Gastroesophageal sphincter (tissue), 4 donors: ENCODE measurements around the gene TNFRSF1A. TPM values are rescaled to one million over a fixed set of nuclear protein-coding genes. Genes with fewer than 3 reads are reported as not detected.

Experiments
- ATAC-seq: fragments of 150-250 bp; one replicate; pipeline ENCODE4 v1.9.1; 2016; ENCODE audit warnings: mild to moderate bottlenecking, moderate library complexity
- H3K27ac ChIP-seq, 4 donors: fragments of 200-600 bp; sonication (generic) in 3 of 4; 1 replicate in 3 of 4; 2 replicates in 1 of 4; pipeline ENCODE4 v1.5.1; 2016 to 2019
- H3K27me3 ChIP-seq: fragments of 200-600 bp; sonication (generic); one replicate; pipeline ENCODE4 v1.5.1; 2019
- H3K36me3 ChIP-seq, 2 donors: fragments of 200-600 bp; sonication (generic); one replicate each; pipeline ENCODE4 v1.5.1; 2019; ENCODE audit warnings: control low read depth in 1 of 2
- H3K4me1 ChIP-seq, 3 donors: fragments of 200-600 bp; sonication (generic); 1 replicate in 2 of 3; 2 replicates in 1 of 3; pipeline ENCODE4 v1.5.1; 2016 to 2019; ENCODE audit warnings: control low read depth in 2 of 3
- H3K4me3 ChIP-seq, 2 donors: fragments of 200-600 bp; sonication (generic); one replicate each; pipeline ENCODE4 v1.5.1; 2019; ENCODE audit warnings: mild to moderate bottlenecking in 1 of 2, moderate library complexity in 1 of 2
- H3K9me3 ChIP-seq, 3 donors: fragments of 200-600 bp; sonication (generic); one replicate each; pipeline ENCODE4 v1.5.1; 2017 to 2019; ENCODE audit warnings: control low read depth in 2 of 3
- EP300 ChIP-seq: sonication (generic); formaldehyde crosslinking; IDR thresholded peaks from one replicate; pipeline ENCODE4 v1.6.1; 2017; ENCODE audit warnings: antibody characterized with exemption, mild to moderate bottlenecking
- POLR2A ChIP-seq, 2 donors: fragments of 450-650 bp; IDR thresholded peaks; one replicate each; pipeline ENCODE4 v1.6.1; 2017; ENCODE audit warnings: antibody characterized with exemption in 2 of 2, mild to moderate bottlenecking in 2 of 2, moderate library complexity in 1 of 2
- POLR2AphosphoS5 ChIP-seq: sonication (generic); formaldehyde crosslinking; IDR thresholded peaks from one replicate; pipeline ENCODE4 v1.6.1; 2017; ENCODE audit warnings: antibody characterized with exemption
- WGBS, 2 donors: methylation state at CpG; one replicate each; pipeline ENCODE4 v1.1.5; 2018; ENCODE audit warnings: low coverage in 1 of 2; 5-methylcytosine and 5-hydroxymethylcytosine counted together
- total RNA-seq, 4 donors: library from RNA; depleted of rRNA; stranded (reverse); fragments of >200 nt; gene quantifications; one replicate each; pipeline ENCODE4 v1.1.0, GENCODE V29; 2016
- TF ChIP-seq, protein P1 (sequence below), 4 experiments: fragments of 200-600 bp in 2 of 4; fragments of 450-650 bp in 2 of 4; sonication (generic) in 1 of 4; IDR thresholded peaks; one replicate each; pipeline ENCODE4 v1.5.1; 2017 to 2019; ENCODE audit warnings: antibody characterized with exemption in 4 of 4, mild to moderate bottlenecking in 2 of 4, moderate library complexity in 2 of 4

Gene TNFRSF1A
- total RNA-seq, 4 donors from 2014 or later, result 150 to 356 (median 227) TPM

DNA sequence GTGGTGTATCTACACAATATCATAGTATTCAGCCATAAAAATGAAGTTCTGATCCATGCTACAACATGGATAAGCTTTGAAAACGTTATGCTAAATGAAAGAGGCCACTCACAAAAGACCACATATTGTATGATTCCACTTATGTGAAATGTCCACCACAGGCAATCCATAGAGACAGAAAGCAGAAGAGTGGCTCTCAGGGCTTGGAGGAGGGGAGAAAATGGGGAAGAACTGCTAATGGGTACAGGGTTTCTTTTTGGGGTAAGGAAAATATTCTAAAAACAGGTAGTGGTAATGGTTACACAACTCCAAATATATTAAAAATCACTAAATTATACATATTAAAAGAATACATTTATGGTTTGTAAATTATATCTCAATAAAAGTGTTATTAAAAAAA is 17.0 kb upstream of the TNFRSF1A start:
- TF ChIP-seq EP300, result no peak
- ATAC-seq, result no peak
- H3K4me3 ChIP-seq, result no peak overlapping the region
- no peaks in the 10 kb centered on the region for H3K27me3 ChIP-seq
- peaks cover 0 to 21% (median 0%) of the 10 kb centered on the region in 3 donors for H3K4me1 ChIP-seq
- H3K27ac ChIP-seq, result no peak overlapping the region
- 69% methylated on average over 1 of the region's 1 CpG; no CpG with 5 or more reads in 1 of the 2 donors for WGBS, 2 donors
- H3K36me3 ChIP-seq, result no peaks in the 10 kb centered on the region
- no peaks in the 10 kb centered on the region for H3K9me3 ChIP-seq

DNA sequence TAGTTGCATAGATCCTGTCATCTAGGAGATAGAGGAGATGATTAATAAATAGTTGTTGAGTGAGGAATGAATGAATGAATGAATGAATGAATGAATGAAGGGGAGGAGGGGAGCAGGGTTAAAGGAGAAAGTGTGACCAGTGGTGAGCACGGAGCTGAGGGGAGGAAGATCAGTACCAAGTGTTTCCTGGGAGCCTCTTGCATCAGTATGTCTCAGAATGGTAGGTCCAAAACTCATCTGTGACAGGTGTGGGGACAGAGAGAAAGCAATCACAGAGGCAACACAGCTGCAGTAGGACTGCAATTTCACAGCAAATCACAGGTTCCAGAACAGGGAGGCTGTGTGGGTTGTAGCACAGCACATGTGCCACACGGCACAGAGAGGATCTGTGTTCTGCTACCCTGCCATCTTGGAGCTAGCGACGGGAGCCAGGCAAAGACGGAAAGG is 14.5 kb upstream of the TNFRSF1A start:
- Histone ChIP-seq H3K4me1 (peaks cover 0 to 13% (median 8%) of the 10 kb centered on the region in 3 donors), H3K27me3 (no peaks in the 10 kb centered on the region), H3K9me3 (no peaks in the 10 kb centered on the region), H3K27ac (no peak overlapping the region), H3K4me3 (no peak overlapping the region), H3K36me3 (no peaks in the 10 kb centered on the region)
- 74 to 85% methylated on average over 5 of the region's 5 CpGs for WGBS, 2 donors
- ATAC-seq, result no peak
- no peak for TF ChIP-seq POLR2A (IDR thresholded peaks at IDR 0.05)
- no peak for TF ChIP-seq POLR2AphosphoS5
- no peak for TF ChIP-seq EP300
- TF ChIP-seq, protein P1, sequence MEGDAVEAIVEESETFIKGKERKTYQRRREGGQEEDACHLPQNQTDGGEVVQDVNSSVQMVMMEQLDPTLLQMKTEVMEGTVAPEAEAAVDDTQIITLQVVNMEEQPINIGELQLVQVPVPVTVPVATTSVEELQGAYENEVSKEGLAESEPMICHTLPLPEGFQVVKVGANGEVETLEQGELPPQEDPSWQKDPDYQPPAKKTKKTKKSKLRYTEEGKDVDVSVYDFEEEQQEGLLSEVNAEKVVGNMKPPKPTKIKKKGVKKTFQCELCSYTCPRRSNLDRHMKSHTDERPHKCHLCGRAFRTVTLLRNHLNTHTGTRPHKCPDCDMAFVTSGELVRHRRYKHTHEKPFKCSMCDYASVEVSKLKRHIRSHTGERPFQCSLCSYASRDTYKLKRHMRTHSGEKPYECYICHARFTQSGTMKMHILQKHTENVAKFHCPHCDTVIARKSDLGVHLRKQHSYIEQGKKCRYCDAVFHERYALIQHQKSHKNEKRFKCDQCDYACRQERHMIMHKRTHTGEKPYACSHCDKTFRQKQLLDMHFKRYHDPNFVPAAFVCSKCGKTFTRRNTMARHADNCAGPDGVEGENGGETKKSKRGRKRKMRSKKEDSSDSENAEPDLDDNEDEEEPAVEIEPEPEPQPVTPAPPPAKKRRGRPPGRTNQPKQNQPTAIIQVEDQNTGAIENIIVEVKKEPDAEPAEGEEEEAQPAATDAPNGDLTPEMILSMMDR (IDR thresholded peaks at IDR 0.05), result no peak

DNA sequence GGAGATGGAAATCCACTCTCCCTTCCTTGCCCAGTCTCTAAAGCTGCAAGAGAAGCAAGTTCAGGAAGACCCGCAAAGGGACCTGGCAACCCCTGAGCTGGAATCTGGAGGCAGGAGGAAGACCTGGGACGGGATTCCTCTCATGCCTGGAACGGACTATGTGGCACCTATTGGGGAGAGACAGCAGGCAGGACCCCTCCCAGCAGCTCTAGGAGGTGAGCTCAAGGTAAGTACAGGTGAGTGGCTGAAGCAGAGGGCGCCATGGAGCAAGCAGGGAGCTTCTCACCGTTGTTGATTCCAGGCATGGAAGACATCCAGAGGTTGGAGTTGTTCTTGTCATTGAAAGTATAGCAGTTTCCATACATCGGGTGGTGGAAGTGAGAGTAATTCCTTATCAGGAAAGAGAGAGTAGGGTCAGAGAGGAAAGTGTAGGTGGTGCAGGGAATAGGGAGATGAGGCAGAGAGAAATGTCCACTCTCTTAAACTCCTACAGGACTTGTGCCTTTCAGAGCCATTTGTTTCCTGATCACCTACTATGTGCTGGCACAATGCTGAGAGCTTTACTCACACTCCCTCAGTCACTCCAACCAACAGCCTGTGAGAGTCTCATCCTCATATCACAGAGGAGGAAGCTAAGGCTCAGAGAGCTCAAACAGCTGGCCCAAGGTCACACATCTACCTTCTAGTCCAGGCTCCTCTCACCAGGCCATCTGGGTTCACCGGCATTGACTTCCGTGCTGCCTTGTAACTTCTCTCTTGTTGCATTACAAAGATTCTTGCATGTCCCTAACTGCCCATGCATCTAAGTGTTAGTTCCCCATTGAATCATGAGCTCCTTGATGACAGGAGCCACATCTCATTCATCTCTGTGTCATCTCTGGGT is 13.9 kb upstream of the TNFRSF1A start:
- Histone ChIP-seq H3K9me3 (no peaks in the 10 kb centered on the region), H3K36me3 (no peaks in the 10 kb centered on the region), H3K27ac (no peak overlapping the region), H3K27me3 (no peaks in the 10 kb centered on the region), H3K4me1 (peaks cover 0 to 13% (median 8%) of the 10 kb centered on the region in 3 donors), H3K4me3 (no peak overlapping the region)
- WGBS, 2 donors, result 71 to 79% methylated on average over 6 to 8 of the region's 8 CpGs
- ATAC-seq, result no peak
- TF ChIP-seq POLR2A (IDR thresholded peaks at IDR 0.05) (no peak), POLR2AphosphoS5 (no peak), EP300 (no peak)
- TF ChIP-seq, protein P1 (IDR thresholded peaks at IDR 0.05), result no peak

DNA sequence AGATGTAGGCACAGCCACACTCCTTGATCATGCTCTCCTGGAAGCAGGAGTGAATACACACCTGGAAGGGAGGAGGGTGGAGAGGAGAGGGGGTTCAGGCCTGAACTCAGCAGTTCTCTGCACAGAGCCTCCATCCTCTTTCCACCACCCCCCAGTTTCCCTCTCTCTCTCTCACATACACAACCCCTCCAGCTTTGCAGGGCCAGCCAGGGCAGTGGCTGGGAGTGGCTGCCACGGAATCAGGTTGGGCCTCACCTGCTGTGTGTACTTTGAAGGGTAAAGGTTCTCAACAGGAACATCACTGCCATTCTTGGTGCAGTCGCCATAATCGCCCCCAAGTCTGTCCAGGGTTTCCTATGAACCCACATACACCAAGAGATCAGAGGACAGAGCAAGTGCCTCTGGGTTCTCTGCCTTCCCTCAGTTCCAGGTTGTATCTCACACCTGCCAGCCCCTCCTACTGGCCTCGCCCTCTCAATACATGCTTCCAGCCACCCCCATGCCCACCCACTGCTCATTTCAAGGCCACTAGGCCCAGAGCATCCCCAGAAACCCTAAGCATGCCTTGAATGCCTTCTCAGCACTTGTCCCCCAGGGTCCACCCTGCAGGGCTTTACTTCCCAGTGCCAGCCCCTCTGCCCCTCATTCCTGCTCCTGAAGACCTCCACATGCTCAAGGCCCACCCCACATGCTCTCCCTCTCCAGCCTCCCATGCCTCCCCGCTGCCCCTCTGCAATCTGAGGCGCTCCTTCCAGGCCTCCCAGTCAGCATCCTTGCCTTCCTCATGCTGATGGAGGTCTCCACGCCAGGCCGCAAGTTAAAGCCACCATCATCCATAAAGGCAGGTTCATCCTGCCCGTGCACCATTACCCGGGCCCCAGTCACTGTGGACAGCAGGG is 12.9 kb upstream of the TNFRSF1A start:
- ATAC-seq, result no peak
- 91 to 92% methylated on average over 4 to 5 of the region's 10 CpGs for WGBS, 2 donors
- Histone ChIP-seq H3K36me3 (no peaks in the 10 kb centered on the region), H3K9me3 (no peaks in the 10 kb centered on the region), H3K27ac (no peak overlapping the region), H3K4me3 (no peak overlapping the region), H3K4me1 (peaks cover 0 to 13% (median 8%) of the 10 kb centered on the region in 3 donors), H3K27me3 (no peaks in the 10 kb centered on the region)
- TF ChIP-seq EP300 (no peak), POLR2AphosphoS5 (no peak), POLR2A (IDR thresholded peaks at IDR 0.05) (no peak)
- TF ChIP-seq, protein P1 (IDR thresholded peaks at IDR 0.05), result no peak
